ENCODE results near the gene UCP2.

UCP2 gene

GRCh38 chr11:73969991-73970800, 12.4 kb downstream of the UCP2 start:
- DNase-seq (ENCODE audit: low spot score) = no peak

GRCh38 chr11:73969091-73969490, 13.6 kb downstream of the UCP2 start:
- no peak for DNase-seq (ENCODE audit: low spot score)

- no peak for DNase-seq (ENCODE audit: low spot score)
These were observed 14.2 kb downstream of the UCP2 start for GRCh38 chr11:73968356-73968966.

GRCh38 chr11:73965764-73966121, 16.9 kb downstream of the UCP2 start:
- no peak for DNase-seq (ENCODE audit: low spot score)

GRCh38 chr11:73965076-73965763, 17.4 kb downstream of the UCP2 start:
- no peak for DNase-seq (ENCODE audit: low spot score)

- DNase-seq (ENCODE audit: low spot score) = no peak
These were observed 18.8 kb downstream of the UCP2 start for GRCh38 chr11:73963861-73964260.

- DNase-seq (ENCODE audit: low spot score) = no peak
These were observed 20.4 kb downstream of the UCP2 start for GRCh38 chr11:73962101-73962705.

GRCh38 chr11:73961321-73961720, 21.3 kb downstream of the UCP2 start:
- DNase-seq (ENCODE audit: low spot score) = no peak

GRCh38 chr11:73958521-73959141, 24.0 kb downstream of the UCP2 start:
- no peak for DNase-seq (ENCODE audit: low spot score)

GRCh38 chr11:73957654-73958361, 24.8 kb downstream of the UCP2 start:
- DNase-seq (ENCODE audit: low spot score) = no peak

GRCh38 chr11:73956876-73957653, 25.6 kb downstream of the UCP2 start:
- DNase-seq (ENCODE audit: low spot score) = no peak

GRCh38 chr11:73951797-73952196, 30.8 kb downstream of the UCP2 start:
- no peak for DNase-seq (ENCODE audit: low spot score)

- no peak for DNase-seq (ENCODE audit: low spot score)
These were observed 31.6 kb downstream of the UCP2 start, which contains the start of gene DNAJB13 for GRCh38 chr11:73950869-73951710. Gene DNAJB13, plus strand, starts transcription at chr11:73951026. Its CDS starts 44 bp downstream, at chr11:73951070.

- no peak for DNase-seq (ENCODE audit: low spot score)
These were observed 32.7 kb downstream of the UCP2 start for GRCh38 chr11:73949912-73950311.

GRCh38 chr11:73949246-73949645, 33.4 kb downstream of the UCP2 start:
- DNase-seq (ENCODE audit: low spot score) = no peak

GRCh38 chr11:73946798-73947458, 35.7 kb downstream of the UCP2 start:
- no peak for DNase-seq (ENCODE audit: low spot score)

- DNase-seq (ENCODE audit: low spot score) = no peak
These were observed 37.2 kb downstream of the UCP2 start for GRCh38 chr11:73945396-73945795.

- no peak for DNase-seq (ENCODE audit: low spot score)
These were observed 37.7 kb downstream of the UCP2 start for GRCh38 chr11:73944901-73945300.

GRCh38 chr11:73944085-73944484, 38.6 kb downstream of the UCP2 start:
- DNase-seq (ENCODE audit: low spot score) = no peak
